Tibial nerve (tissue), 4 donors: ENCODE data around the gene RGS5.

ENCODE experiments used
- CTCF ChIP-seq, 5 experiments: fragments of 200-600 bp in 3 of 5; fragments of 450-650 bp in 2 of 5; sonication (generic) in 3 of 5; IDR thresholded peaks; one replicate each; pipeline ENCODE4 v1.5.1; 2016 to 2019; ENCODE audit warnings: antibody characterized with exemption in 5 of 5, mild to moderate bottlenecking in 3 of 5, moderate library complexity in 2 of 5
- EP300 ChIP-seq, 2 donors: sonication (generic); formaldehyde crosslinking; IDR thresholded peaks; one replicate each; pipeline ENCODE4 v1.6.1; 2017; ENCODE audit warnings: antibody characterized with exemption in 2 of 2, mild to moderate bottlenecking in 1 of 2
- POLR2A ChIP-seq, 2 donors: fragments of 450-650 bp; IDR thresholded peaks; one replicate each; pipeline ENCODE4 v1.6.1; 2017; ENCODE audit warnings: antibody characterized with exemption in 2 of 2, mild to moderate bottlenecking in 2 of 2, moderate library complexity in 2 of 2

DNA sequence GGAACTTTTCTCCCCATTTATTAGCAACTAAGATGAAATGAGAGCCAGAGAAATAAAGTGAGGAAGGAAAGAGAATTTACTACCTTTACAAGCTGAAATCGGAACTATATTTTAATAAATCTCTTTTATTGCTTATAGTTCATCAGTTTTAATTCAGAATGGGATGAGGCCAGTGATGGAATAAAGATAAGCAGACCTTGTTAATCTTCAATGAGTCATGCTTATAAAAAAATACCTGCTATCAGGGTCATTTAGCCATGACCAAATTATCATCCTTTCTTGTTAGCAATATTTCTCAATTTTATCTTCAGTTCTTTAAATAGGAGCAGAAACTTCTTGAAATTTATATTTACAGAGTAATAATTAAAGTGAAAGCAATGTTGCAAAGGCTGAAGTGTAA is 107.5 kb downstream of the RGS5 start:
- TF ChIP-seq CTCF (IDR thresholded peaks at IDR 0.05) = no peak
- TF ChIP-seq POLR2A (IDR thresholded peaks at IDR 0.05) = no peak
- TF ChIP-seq EP300 (IDR thresholded peaks at IDR 0.05) = no peak
